Neutrophil (primary cell): ENCODE results near the gene MAZ.

Experiments used
- H3K27ac ChIP-seq: fragments of 200-600 bp; sonication (generic); 2 replicates; pipeline ENCODE4 v1.5.1; 2016; ENCODE audit warnings: mild to moderate bottlenecking, moderate library complexity
- H3K27me3 ChIP-seq: fragments of 200-600 bp; sonication (generic); 2 replicates; pipeline ENCODE4 v1.6.0; 2016; ENCODE audit warnings: mild to moderate bottlenecking
- H3K36me3 ChIP-seq: fragments of 200-600 bp; sonication (generic); 2 replicates; pipeline ENCODE4 v1.5.1; 2017
- H3K4me1 ChIP-seq, 2 experiments: fragments of 200-600 bp in 1 of 2; sonication (generic) in 1 of 2; 1 replicate in 1 of 2; 2 replicates in 1 of 2; pipeline versions ENCODE4 v1.5.1 to v1.6.1; 2013 to 2016; ENCODE audit warnings: low read depth in 1 of 2, low read length in 1 of 2, mild to moderate bottlenecking in 1 of 2, moderate library complexity in 1 of 2; ENCODE audit not compliant: control insufficient read depth in 1 of 2, insufficient read depth in 1 of 2
- H3K4me3 ChIP-seq, 2 experiments: fragments of 200-600 bp in 1 of 2; sonication (generic) in 1 of 2; 1 replicate in 1 of 2; 2 replicates in 1 of 2; pipeline ENCODE4 v1.5.1; 2013 to 2016; ENCODE audit warnings: low read depth in 1 of 2, low read length in 1 of 2, mild to moderate bottlenecking in 1 of 2, moderate library complexity in 1 of 2
- H3K9me3 ChIP-seq: fragments of 200-600 bp; sonication (generic); 2 replicates; pipeline ENCODE4 v1.5.1; 2016
- CTCF ChIP-seq: fragments of 200-600 bp; sonication (generic); IDR thresholded peaks from 2 replicates; pipeline ENCODE4 v1.5.1; 2016; ENCODE audit warnings: antibody characterized with exemption

The MAZ gene

GRCh38 chr16:29761882-29762281 is 44.4 kb upstream of the MAZ start:
- no peaks in the 10 kb centered on the region for H3K36me3 ChIP-seq
- peaks cover 0 to 3% of the 10 kb centered on the region in 2 experiments for H3K4me1 ChIP-seq
- no peak overlapping the region for H3K27ac ChIP-seq
- no peak overlapping the region for H3K4me3 ChIP-seq
- TF ChIP-seq CTCF = no peak
- H3K9me3 ChIP-seq = no peaks in the 10 kb centered on the region
- no peaks in the 10 kb centered on the region for H3K27me3 ChIP-seq

- H3K4me3 ChIP-seq = no peak overlapping the region
- H3K27ac ChIP-seq = no peak overlapping the region
- H3K27me3 ChIP-seq = no peaks in the 10 kb centered on the region
- no peaks in the 10 kb centered on the region for H3K4me1 ChIP-seq
- TF ChIP-seq CTCF = no peak
- H3K9me3 ChIP-seq = no peaks in the 10 kb centered on the region
- no peaks in the 10 kb centered on the region for H3K36me3 ChIP-seq
Measured at GRCh38 chr16:29763326-29763725, 43.0 kb upstream of the MAZ start.

GRCh38 chr16:29765167-29766032 is 40.9 kb upstream of the MAZ start:
- Histone ChIP-seq H3K27ac (no peak overlapping the region), H3K4me3 (no peak overlapping the region), H3K9me3 (no peaks in the 10 kb centered on the region), H3K36me3 (no peaks in the 10 kb centered on the region), H3K4me1 (peaks cover 3 to 5% of the 10 kb centered on the region in 2 experiments), H3K27me3 (no peaks in the 10 kb centered on the region)
- no peak for TF ChIP-seq CTCF

- TF ChIP-seq CTCF = no peak
- no peaks in the 10 kb centered on the region for H3K9me3 ChIP-seq
- peaks cover 15 to 16% of the 10 kb centered on the region in 2 experiments for H3K4me1 ChIP-seq
- H3K27me3 ChIP-seq = no peaks in the 10 kb centered on the region
- H3K27ac ChIP-seq = no peak overlapping the region
- H3K4me3 ChIP-seq = no peak overlapping the region
- H3K36me3 ChIP-seq = no peaks in the 10 kb centered on the region
Measured at GRCh38 chr16:29766571-29766970, 39.8 kb upstream of the MAZ start.

GRCh38 chr16:29767062-29767461 is 39.3 kb upstream of the MAZ start:
- H3K4me3 ChIP-seq = no peak overlapping the region

More at GRCh38 chr16:29767062-29767461, 39.3 kb upstream of the MAZ start:
- Histone ChIP-seq H3K27ac (no peak overlapping the region), H3K36me3 (no peaks in the 10 kb centered on the region), H3K27me3 (no peaks in the 10 kb centered on the region), H3K9me3 (no peaks in the 10 kb centered on the region), H3K4me1 (peaks cover 20 to 21% of the 10 kb centered on the region in 2 experiments)
- no peak for TF ChIP-seq CTCF
